ENCODE data around the gene GNAQ.

The GNAQ gene

GRCh38 chr9:77815260-77815659, 216.4 kb downstream of the GNAQ start:
- DNase-seq (ENCODE audit: low spot score) = no peak

GRCh38 chr9:77811832-77812231, 219.8 kb downstream of the GNAQ start:
- no peak for DNase-seq (ENCODE audit: low spot score)

GRCh38 chr9:77810637-77811119, 220.9 kb downstream of the GNAQ start:
- no peak for DNase-seq (ENCODE audit: low spot score)

- DNase-seq (ENCODE audit: low spot score) = no peak
Measured at GRCh38 chr9:77810047-77810446, 221.6 kb downstream of the GNAQ start.

- DNase-seq (ENCODE audit: low spot score) = no peak
Measured at GRCh38 chr9:77809552-77809951, 222.1 kb downstream of the GNAQ start.

- DNase-seq (ENCODE audit: low spot score) = no peak
Measured at GRCh38 chr9:77808751-77809081, 222.9 kb downstream of the GNAQ start.

GRCh38 chr9:77807846-77808750, 223.5 kb downstream of the GNAQ start:
- no peak for DNase-seq (ENCODE audit: low spot score)

- no peak for DNase-seq (ENCODE audit: low spot score)
Measured at GRCh38 chr9:77807281-77807683, 224.3 kb downstream of the GNAQ start.

GRCh38 chr9:77806741-77807140, 224.9 kb downstream of the GNAQ start:
- DNase-seq (ENCODE audit: low spot score) = no peak

- DNase-seq (ENCODE audit: low spot score) = no peak
Measured at GRCh38 chr9:77805810-77806209, 225.8 kb downstream of the GNAQ start.

- DNase-seq (ENCODE audit: low spot score) = no peak
Measured at GRCh38 chr9:77803423-77803822, 228.2 kb downstream of the GNAQ start.

GRCh38 chr9:77802515-77803293, 228.9 kb downstream of the GNAQ start:
- no peak for DNase-seq (ENCODE audit: low spot score)

- no peak for DNase-seq (ENCODE audit: low spot score)
Measured at GRCh38 chr9:77802064-77802463, 229.5 kb downstream of the GNAQ start.

GRCh38 chr9:77800924-77801551, 230.6 kb downstream of the GNAQ start:
- DNase-seq (ENCODE audit: low spot score) = peak; percentile 24

GRCh38 chr9:77798140-77798539, 233.5 kb downstream of the GNAQ start:
- DNase-seq (ENCODE audit: low spot score) = no peak

GRCh38 chr9:77794985-77795384, 236.6 kb downstream of the GNAQ start:
- no peak for DNase-seq (ENCODE audit: low spot score)

- no peak for DNase-seq (ENCODE audit: low spot score)
Measured at GRCh38 chr9:77793849-77794248, 237.8 kb downstream of the GNAQ start.

- DNase-seq (ENCODE audit: low spot score) = no peak
Measured at GRCh38 chr9:77789891-77790290, 241.7 kb downstream of the GNAQ start.

- DNase-seq (ENCODE audit: low spot score) = no peak
Measured at GRCh38 chr9:77785341-77785740, 246.3 kb downstream of the GNAQ start.

- no peak for DNase-seq (ENCODE audit: low spot score)
Measured at GRCh38 chr9:77783518-77783917, 248.1 kb downstream of the GNAQ start.

- no peak for DNase-seq (ENCODE audit: low spot score)
Measured at GRCh38 chr9:77779010-77779409, 252.6 kb downstream of the GNAQ start.

GRCh38 chr9:77773381-77773780, 258.2 kb downstream of the GNAQ start:
- DNase-seq (ENCODE audit: low spot score) = no peak

GRCh38 chr9:77772646-77773045, 259.0 kb downstream of the GNAQ start:
- DNase-seq (ENCODE audit: low spot score) = no peak

All from activated CD4-positive, alpha-beta T cell treated with anti-CD3 and anti-CD28 coated beads, Interleukin-2, Interleukin-4, amounts not matched to agents 100 ng/mL and 50 ng/mL, durations not matched to agents 16 hours and 8 hours (primary cell).